ENCODE results near the gene KAT14.

GRCh38 chr20:18195931-18196330 is 58.3 kb downstream of the KAT14 start:
- no peak for TF ChIP-seq CTCF (conservative IDR thresholded peaks at IDR 0.05; ENCODE audit: low read depth, low read length)
- no peak for TF ChIP-seq EZH2 (IDR thresholded peaks at IDR 0.05; ENCODE audit: low read length, unreplicated experiment)
- no peak for TF ChIP-seq EZH2phosphoT487 (IDR thresholded peaks at IDR 0.05; ENCODE audit: borderline replicate concordance, low read length)
